Measurements from ENCODE around the gene SLC26A8. TPM values are rescaled to one million over a fixed set of nuclear protein-coding genes. Genes with fewer than 3 reads are reported as not detected.
"Not testable (repeated sequence)": the region's sequence is repeated elsewhere in the genome, so short reads cannot be mapped to it uniquely, and the experiment has no call there.

Gene SLC26A8
- total RNA-seq, 1 experiment from 2014 or later: not detected

- no peak for DNase-seq (ENCODE audit: low read depth)
Measured at GRCh38 chr6:36015666-36016065, 8.8 kb downstream of the SLC26A8 start.

GRCh38 chr6:36000451-36000850 lies 24.0 kb downstream of the SLC26A8 start:
- DNase-seq (ENCODE audit: low read depth): no peak

DNA sequence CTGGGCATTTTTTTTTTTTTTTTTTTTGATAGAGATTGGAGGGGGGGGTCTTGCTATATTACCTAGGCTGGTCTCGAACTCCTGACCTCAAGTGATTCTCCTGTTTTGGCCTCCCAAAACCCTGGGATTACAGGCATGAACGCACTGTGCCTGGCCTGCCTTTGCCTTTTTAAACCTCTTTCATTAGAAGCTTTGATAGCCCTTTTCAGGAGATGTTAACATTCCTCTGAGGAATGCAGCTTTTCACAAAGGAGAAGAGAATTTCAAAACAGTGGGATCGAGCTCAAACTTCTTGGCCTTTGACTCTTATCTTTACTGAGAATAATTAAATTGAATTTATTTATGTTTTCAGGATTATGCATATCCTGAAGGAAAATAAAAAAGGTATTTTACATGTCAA lies 31.3 kb downstream of the SLC26A8 start:
- no peak for DNase-seq (ENCODE audit: low read depth)

- DNase-seq (ENCODE audit: low read depth): not testable (repeated sequence)
Measured at GRCh38 chr6:35988047-35988446, 36.4 kb downstream of the SLC26A8 start.

DNA sequence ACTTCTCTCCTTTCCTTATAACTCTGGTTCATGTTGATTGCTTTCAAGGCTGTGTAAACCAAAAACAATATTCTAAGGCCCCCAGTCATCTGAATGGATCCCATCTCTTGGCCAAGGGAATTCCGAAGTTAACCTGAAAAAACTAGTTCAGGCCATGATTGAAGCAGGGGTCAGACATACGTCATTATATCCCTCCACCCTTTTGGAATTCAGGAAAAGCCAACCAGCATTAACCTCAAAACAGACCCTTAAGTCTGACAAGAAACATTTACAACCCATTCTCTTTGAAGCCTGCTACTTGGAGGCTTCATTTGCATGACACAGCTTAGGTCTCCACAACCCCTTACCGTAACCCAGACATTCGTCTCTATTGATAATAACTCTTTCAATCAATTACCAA lies 39.7 kb downstream of the SLC26A8 start:
- no peak for DNase-seq (ENCODE audit: low read depth)

GRCh38 chr6:35980991-35981645 lies 43.3 kb downstream of the SLC26A8 start:
- DNase-seq (ENCODE audit: low read depth): no peak

GRCh38 chr6:35980126-35980525 lies 44.3 kb downstream of the SLC26A8 start:
- DNase-seq (ENCODE audit: low read depth): not testable (repeated sequence)

DNA sequence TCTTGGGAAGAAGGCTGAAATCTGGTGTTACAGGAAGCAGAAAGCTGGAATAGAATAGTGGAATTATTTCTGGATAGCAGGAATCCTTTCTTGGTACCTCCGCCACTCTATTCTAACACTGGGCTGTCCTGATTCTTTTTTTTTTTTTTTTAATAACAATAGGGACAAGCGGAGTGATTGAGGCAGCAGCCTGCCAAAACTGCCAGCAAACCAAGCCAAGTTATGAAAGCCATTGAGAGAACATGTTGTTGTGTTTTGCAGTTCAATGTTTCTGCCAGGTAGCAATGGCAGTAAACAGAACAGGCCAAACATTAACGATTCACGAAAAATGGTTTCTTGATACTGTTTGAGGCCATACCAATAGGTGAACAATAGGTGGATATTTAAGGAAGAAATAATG lies 47.1 kb downstream of the SLC26A8 start:
- DNase-seq (ENCODE audit: low read depth): no peak

GRCh38 chr6:35973670-35974222 lies 50.7 kb downstream of the SLC26A8 start:
- DNase-seq (ENCODE audit: low read depth): peak; percentile 65

DNA sequence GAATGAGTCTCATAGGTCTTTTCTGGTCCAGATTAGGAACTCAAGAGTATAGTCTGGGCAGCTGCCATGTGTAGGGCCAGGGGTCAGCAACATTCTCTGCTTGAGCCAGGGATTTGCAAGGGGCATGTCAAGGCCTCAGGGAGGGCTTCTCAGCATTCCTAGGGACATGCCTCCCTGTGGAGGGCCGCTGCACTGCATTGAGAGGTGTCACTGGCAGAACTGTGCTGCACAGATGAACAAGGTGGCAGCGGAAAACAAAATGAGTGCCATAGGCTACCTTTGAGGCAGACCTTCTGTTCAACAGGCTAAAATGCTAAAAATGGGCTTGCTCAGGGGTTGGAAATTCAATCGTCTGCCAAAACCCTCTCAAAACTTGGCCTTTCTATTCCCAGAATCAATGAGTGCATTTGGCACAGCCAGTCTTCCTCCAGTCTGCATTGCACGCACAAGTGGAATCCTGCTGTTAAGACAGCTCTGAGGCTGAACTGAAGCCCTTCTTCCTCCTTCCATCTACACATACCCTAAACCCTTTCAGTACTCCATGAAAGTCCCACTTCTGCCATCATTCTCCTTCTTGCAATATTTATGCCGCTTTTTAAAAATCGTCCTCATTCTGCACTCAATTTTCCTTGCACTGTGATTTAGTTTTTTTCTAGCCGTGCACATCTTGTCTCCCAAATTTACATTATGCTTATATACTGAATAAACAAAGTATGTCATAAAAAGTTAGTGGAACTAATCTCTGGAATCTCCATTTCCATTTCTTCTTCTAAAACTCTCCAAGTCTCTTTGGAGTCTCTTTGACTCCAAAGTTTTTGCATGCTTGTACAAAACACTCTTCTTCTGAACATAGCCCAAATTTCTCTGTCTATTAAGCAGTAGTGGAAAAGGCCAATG lies 51.7 kb downstream of the SLC26A8 start:
- DNase-seq (ENCODE audit: low read depth): no peak

- DNase-seq (ENCODE audit: low read depth): peak; percentile 71
Measured at GRCh38 chr6:35970181-35970580, 54.3 kb downstream of the SLC26A8 start.

DNA sequence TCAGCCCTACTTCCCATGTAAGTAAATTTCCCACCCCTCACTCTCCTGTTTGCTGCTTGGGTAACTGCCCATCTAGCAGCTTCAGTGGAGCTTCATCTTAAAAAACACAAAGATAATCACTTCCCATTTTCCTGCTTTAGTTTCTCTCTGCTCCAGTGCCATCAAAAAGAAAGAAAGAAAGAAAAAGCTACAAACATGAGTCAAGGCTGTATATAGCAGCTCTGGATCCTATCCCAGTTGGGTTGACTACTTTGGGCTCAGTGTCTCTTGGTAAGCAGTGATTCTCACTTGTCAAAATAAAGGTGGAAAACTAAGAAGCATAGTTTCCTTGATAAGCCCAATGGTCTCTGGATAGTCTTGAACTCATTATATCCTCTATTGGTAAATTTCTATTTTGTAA lies 54.8 kb downstream of the SLC26A8 start:
- DNase-seq (ENCODE audit: low read depth): no peak

GRCh38 chr6:35968821-35969220 lies 55.6 kb downstream of the SLC26A8 start:
- DNase-seq (ENCODE audit: low read depth): no peak

DNA sequence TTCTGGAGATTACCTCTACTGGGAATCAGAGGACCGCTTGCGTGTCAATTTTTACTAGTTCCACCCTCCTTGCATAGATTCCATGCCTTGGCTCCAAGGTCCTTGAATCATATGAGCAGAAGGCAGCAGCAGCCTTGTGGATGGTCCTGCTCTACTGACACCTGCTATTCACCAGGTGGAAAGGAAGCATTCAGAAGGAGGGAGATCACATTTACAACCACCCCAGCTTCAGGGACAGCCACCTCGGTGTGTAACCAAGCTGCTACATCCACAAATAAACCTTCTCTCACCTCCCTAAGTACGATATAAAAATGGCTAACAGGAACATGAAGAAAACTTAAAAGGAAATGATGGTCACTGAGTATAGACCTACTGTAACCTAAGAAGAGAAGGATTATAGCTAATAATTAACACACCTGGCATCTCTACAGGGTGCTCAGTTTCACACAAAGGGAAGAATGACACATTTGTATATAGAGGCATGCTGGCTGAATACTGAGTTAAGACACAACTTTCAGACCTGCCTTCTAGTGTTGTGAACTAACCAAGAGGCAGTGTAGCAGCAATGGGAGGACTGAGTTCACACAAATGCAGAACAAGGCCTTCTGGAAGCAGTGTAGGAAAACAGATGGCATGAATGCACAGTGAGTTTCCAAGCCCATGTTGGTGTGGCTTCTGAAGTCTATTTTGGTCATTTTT lies 57.2 kb downstream of the SLC26A8 start:
- no peak for DNase-seq (ENCODE audit: low read depth)

- no peak for DNase-seq (ENCODE audit: low read depth)
Measured at GRCh38 chr6:35962779-35963560, 61.5 kb downstream of the SLC26A8 start.

GRCh38 chr6:35960187-35960586 lies 64.3 kb downstream of the SLC26A8 start:
- DNase-seq (ENCODE audit: low read depth): no peak

GRCh38 chr6:35955970-35956369 lies 68.5 kb downstream of the SLC26A8 start:
- DNase-seq (ENCODE audit: low read depth): no peak

DNA sequence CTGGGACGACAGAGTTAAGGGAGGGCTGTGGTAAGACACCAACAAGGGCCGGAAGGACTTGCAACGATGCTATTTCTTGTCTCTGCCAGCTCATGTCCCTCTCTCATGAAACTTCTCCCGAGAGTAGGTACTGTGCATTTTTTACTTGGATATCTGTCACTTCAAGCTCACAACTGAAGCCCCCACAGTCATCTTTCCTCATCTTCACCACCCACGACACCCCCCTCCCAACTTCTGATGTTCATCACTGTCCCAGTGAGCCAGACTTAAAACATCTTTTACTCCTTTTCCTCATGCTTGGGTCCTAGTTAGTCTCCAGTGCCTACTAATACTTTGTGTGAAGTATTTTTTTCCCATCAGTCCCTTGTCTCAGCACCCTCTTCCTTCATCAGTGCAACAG lies 68.9 kb downstream of the SLC26A8 start:
- DNase-seq (ENCODE audit: low read depth): no peak

GRCh38 chr6:35955071-35955470 lies 69.4 kb downstream of the SLC26A8 start:
- peak; percentile 60 for DNase-seq (ENCODE audit: low read depth)

GRCh38 chr6:35954333-35954732 lies 70.1 kb downstream of the SLC26A8 start:
- no peak for DNase-seq (ENCODE audit: low read depth)

- peak; percentile 25 for DNase-seq (ENCODE audit: low read depth)
Measured at GRCh38 chr6:35948725-35949124, 75.7 kb downstream of the SLC26A8 start.
